Inflammatory macrophage treated with lipopolysaccharide for 4 hours (primary cell): ENCODE measurements around the gene PLA2G2E.
A peak's percentile ranks its signal among the peaks of the same experiment; 100 is the strongest.

ENCODE experiments used
- DNase-seq: peaks from one replicate; pipeline ENCODE4 v3.0.0-alpha.2; 2020

The PLA2G2E gene

DNA sequence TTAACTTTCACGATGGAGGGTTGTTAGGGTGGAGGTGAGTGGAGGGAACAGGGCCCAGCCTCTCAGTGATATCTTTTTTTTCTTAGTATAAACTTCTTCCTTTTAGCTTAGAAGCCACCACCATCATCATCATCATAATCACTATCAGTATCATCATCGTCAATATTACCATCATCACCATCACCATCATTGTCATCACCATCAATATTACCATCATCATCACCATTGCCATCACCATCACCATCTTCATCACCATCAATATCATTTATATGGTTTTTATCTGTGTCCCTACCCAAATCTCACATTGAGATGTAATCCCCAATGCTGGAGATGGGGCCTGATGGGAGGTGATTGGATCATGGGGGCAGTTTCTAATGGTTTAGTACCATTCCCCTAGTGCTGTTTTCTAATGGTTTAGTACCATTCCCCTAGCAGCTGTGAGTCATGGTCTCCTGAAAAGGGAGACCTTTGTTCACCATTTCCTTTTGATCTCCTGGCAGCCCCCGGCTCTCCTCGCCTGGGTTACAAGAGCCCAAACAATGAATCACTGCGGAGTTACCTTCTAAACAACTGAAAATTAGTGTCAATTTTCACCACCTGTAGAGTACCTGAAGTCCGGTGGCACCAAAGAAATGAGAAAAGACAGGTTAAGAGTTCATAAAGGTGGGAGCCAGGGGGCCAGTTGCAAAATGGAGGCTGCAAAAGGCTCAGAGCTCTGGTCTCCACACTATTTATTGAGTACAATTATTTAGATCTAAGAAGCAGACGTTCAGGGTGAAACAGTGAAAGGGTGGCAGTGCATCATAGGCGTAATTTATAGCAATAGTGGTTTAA lies 3.1 kb upstream of the PLA2G2E start:
- no peak for DNase-seq

DNA sequence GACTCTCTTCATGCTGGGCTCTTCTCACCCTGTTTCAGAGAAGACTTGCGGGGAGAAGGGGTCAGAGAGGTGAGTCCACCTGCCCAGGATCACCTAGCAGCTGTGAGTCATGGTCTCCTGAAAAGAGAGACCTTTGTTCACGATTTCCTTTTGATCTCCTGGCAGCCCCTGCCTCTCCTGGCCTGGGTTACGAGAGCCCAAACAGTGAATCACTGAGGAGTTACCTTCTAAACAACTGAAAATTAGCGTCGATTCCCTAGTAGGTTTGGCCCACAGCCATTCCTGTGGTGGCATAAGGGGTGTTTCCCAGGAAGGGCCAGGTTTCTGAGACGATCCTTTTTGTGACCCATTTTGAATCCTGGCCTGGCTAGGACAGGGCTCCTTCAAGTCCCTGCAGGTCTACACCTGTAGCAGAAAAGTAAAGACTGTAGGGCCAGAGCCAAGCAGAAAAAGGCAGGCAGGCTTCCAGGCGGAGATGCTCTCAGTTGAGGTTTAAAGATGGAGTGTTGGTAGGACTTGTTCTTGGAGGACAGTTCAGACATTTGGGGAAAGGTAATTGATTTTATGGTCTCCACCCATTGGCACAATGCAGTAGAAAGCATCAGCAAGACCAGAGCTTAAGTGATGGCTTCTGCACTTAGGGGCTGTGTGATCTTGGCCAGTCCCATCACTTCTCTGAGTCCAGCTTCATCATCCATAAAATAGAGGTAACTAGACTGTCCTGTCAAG lies 2.1 kb upstream of the PLA2G2E start:
- DNase-seq: no peak

DNA sequence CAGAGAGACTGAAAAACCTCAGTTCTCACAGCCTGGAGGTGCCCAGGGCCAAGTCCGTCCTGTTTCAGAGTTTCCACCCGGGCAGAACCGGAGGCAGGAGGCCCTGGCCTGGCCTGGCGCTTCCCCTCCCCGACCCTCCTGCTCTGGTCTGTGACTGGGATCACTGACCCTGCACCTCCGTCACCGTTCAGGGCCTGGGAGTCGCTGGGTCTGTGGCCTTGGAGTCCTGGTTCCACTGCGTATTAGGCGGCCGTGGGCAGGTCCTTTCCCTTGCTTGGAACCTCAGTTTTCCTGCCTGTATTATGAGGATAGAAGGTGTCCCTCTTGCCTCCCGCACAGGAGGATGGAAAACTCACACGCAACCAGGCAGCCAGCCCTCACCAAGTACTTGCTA lies 533 bp upstream of the PLA2G2E start:
- DNase-seq: no peak

DNA sequence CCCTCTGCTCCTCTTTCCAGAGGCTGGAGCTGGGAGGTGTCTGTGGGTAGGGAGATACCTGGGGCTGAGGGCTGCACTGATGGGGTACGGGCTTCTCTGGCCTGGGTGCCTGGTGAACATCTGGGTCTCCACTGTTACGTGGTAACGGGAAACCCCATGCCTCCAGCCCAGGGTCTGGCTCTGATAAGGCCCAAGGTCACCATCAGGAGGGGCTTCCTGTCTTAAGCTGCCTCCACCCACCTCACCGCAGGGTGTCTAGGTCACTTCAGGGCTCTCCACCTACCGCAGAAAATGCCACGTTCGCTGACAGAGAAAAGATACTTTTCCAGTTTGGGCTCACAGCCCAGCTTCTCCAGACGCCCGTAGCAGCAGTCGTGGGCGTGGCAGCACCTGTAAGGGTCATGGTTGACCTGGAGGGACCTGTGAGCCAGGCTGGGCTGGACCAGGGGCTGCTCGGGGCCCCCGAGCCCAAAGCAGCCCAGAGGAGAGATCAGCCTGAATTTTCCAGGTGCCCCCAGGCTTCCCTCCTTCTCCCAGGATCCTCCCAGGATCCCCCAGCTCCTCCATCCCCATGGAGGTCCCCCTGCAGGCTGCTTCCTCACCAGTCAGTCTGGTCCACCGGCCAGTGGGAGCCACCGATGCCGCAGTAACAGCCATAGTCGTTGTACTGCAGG lies 1.3 kb downstream of the PLA2G2E start:
- DNase-seq: no peak

DNA sequence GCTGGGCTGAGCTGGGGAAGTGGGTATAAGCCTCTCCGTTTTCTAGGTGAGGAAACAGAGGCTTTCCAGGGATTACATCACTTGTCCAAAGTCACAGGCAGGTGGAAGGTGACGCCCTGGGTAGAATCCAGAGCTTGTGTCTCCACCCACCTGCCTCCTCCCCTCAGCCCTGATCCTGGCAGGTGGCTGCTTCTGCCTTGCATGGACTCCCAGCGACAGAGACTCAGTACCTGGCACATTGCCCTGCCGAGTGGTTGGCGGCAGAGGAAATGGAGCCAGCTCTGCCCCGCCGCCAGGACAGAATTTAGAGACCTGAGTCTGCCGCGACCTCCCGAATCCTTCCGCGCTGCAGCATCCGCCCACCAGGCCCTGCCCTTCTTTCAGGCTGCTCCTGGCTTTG lies 2.1 kb downstream of the PLA2G2E start:
- DNase-seq: no peak

DNA sequence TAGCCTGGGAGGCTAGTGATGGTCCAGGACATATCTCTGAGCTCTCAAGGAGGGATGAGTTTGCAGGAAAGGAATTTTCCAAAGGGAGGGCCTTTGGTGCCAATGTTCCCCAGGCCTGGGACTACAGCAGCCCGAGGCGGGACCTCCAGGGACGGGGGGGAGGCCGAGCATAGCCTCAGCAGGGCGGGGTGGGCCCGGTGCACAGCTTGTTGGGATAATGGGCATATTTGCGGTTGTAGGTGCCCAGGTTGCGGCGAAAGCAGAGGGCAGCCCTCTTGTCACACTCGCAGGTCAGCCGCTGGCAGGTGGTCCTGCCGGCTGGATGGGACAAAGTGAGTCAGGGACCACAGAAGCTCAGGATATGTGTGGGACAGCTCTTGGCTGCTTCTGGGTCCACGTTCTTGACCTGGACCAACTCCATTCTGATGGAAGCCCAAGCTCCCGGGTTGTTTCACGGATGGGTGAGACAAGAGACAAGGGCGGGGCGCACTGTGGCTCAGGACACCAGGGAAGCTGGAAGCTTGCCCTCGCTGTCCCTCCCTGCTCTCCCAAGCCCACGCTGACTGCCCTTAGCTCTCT lies 3.2 kb downstream of the PLA2G2E start:
- DNase-seq: no peak

DNA sequence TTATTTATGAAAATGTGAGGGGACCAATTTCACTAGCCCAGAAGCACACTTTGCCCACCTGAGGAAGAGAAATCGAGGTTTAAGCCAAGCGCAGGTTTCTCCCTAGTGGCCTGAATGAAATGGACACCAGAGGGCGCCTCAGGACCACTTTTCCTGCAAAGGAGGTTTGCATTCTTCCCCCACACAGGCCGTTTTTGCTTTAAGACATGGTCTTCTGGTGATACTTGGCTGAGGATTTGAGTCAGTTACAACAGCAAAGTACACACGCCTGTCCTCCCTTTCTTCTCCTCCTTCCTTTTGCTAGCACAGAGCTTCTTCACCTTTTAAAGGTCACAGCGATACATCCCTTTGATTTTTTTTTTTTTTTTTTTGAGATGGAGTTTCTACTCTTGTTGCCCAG lies 5.4 kb downstream of the PLA2G2E start:
- DNase-seq: peak; percentile 74

DNA sequence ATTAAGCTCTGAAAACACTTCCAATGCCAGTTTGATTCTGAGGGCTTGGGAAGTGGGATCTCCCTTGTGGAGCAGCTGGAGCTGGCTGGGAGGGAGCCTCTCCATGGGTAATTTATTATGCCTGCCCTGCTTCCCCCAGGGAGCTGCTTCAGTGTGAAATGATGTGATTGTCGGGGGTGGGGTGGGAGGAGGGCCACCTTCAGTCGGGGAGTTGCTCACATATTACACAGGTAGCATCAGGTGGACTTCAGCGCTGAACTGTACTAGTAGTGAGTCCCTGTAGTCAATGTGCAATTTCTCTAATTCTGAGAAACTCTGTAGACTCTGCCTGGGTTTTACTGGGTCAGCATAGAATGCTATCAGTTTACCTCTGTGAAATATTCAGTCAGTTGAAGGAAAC lies 12.8 kb downstream of the PLA2G2E start:
- no peak for DNase-seq

DNA sequence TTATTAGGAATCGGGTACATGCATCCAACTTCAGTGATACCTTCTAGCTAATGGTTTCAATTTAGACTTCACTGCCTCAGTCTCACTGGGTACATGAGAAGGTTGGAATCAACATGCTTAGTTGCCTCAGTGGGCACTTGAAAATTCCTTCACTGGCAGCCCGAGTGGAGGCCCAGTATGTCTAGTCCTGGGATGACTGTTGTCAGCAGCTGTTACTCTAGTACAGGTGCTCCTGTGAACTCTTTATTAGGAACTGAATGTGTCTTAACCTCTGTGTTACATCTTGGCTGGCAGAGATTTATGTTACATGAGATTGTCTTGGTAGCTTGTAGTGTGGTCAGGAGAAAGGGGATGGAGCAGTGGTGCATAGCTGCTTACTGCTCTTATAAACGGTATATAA lies 13.4 kb downstream of the PLA2G2E start:
- DNase-seq: no peak

DNA sequence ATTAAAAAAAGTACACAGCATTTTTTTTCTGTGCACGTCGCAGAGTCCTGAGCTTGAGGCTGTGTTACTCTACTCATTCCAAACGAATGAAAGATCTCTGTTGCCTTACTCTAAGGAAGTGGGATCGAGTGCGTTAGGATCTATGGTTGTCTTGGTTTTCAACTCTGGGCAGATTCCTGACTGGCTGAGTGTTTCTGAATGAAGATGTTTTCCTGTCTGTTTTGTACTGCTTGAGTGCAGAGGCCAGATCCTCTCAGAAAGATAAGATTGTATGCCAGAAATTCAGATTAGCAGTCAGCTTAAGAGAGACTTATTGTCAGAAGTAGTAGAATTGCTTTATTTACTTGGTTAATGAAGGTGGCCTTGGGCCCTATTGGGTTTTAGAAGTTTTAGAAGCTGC lies 14.0 kb downstream of the PLA2G2E start:
- DNase-seq: no peak

DNA sequence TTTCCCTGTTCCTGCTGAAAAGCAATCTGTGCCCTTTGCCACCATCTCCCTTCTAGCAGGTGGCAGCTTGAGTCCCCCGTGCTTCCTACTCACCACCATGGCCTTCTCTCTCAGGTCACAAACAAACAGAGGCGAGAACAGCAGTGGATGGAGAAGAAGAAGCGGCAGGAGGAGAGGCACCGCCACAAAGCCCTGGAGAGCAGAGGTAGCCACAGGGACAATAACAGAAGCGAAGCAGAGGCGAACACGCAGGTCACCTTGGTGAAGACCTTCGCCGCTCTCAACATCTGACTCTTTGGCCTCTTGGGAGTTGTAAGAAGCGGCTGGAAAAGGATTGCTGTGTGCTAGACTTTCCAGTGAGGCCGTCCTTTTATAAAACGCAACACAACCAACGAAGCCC lies 16.0 kb downstream of the PLA2G2E start:
- no peak for DNase-seq

DNA sequence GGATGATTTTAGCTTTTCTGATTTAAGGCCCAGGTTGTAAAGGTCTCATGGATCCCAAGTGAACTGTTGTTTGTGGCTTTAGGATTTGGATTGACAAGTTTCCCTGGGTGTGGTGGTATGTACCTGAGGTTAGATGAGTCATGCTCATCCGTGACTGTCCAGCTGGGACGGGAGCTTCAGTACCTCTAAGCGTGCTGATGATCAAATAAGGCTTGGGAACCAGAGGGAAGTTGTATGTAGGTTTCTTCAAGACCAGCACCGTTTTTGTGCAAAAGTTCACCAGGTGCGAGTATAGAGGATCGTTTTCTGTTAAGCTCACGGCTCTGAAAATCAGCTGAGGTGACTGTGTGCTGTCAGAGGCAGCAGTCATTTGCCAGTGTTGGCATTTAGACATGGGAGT lies 19.8 kb downstream of the PLA2G2E start:
- no peak for DNase-seq

DNA sequence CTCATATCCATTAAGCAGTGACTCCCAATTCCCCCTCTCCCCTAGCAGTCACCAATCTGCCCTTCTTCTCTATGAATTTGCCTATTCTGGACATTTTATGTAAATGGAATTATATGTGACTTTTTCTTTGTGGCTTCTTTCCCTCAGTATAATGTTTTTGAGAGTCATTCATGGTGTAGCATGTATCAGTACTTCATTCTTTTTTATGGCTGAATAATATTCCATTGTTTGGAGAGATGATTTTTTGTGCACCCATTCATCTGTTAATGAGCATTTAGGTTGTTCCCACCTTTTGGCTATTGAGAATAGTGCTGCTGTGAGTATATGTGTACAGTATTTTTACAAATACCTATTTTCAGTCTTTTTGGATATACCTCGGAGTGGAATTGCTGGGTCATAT lies 21.8 kb downstream of the PLA2G2E start:
- DNase-seq: no peak

DNA sequence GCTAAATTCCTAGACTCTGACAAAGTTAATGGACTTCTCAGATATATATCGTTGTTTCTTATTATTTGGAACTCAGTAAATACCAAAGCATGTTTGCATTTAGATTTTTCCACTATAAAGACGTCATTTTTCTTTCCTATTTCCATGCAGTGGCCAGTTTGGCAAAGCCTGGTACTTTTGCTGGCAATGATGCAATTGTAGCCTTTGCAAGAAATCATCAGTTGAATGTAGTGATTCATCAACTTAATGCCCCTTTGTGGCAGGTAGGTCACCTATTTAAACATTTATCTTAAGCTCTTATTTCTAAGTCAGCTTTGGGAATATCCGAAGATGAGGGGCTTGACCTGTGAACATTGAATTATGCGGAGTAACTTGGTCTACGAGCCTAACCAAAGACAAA lies 29.2 kb downstream of the PLA2G2E start:
- no peak for DNase-seq

DNA sequence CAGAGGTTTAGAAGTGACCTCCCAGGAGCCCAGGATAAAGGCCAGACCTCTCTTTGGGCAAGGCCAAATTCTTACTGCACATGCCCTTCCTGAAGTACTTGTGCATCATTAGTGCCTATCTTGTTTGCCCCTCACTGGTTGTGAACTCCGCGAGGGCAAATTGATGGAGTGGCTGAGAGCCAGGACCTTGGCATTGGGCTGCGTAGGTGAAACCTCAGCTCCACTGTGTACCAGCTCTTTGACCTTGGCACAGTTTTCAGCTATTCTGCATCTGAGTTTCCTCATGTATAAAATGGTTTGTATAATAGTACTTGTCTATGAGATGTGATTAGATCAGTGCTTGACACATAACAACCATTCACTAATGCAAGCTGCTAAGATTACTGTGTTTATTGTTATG lies 29.7 kb downstream of the PLA2G2E start:
- DNase-seq: no peak

DNA sequence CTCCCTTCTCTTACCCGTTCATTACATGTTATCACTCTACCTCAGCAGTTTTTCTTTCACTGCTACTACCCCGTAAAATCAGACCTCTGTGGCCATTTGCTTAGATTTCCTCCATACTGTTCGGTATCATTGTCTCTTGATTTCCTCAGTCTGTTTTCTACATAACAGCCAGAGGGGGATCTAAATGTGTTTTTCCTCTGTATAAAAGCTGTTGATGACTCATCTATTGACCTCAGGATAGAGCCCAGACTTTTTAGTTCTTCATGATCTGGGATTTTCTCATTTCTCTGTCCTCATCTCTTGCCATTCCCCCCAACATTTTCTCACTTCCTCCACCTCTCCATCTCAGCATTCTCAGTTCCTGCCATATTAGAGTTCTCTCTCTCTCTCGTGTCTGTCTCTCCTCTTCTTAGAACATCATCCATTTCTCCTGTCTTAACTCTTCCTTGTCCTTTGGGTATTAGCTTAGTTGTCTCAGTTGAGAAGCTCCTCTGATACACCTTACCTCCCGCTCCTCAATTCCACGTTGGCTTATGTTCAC lies 30.7 kb downstream of the PLA2G2E start:
- peak; percentile 5 for DNase-seq

DNA sequence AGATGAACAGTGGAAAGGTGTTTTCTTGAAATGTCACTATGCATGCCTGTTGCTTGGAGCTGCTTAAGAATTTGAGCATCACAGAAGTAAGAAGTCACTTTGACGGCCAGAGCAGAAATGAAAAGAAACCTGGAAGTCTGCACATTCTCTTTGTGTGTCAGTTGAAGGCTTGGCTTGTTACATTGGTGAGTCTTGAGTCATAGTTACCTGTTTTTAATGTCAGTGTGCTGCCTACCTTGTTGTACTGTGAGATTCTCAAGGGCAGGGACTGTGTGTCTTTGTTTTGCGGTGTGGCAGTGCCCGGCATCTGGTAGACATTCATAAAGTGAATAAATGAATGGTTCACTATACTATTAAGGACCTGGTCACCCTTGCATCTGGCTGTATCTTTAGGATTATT lies 31.3 kb downstream of the PLA2G2E start:
- no peak for DNase-seq

DNA sequence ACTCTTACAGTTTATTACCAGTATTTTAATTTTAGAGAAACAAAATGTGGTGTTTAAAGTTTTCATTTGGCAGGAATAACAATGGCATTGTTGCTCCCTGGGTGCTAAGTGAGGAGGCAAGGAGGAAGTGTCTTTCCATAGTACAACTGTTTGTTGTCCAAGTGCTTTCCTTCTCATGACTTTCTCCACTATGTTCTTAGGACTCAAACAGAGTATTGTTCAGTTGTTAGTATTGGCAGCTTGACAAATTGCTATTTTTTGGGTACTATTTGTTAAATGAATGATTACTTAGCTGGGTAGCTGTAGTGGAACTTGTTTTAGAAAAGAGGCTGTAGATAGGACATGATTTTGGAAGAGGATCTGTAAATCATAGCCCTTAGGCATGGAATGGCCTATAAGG lies 33.8 kb downstream of the PLA2G2E start:
- no peak for DNase-seq

DNA sequence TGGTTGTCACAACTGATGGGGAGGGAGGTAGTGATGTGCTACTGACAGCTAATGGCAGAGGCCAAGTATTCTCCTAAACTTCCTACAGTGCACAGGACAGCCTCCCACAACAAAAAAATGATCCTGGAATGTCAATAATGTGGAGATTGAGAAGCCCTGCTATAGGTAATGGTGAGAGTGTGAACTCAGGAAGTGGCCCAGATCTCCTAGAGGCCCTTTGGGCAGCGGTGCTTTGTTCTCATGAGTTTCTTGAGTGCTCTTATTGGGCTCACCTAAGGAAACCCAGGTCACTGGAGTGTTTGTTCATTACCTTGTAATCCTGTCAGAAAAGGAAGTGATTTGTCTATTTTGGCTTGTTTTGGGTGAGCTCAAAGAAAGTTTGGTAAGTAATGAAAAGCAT lies 35.3 kb downstream of the PLA2G2E start:
- no peak for DNase-seq

DNA sequence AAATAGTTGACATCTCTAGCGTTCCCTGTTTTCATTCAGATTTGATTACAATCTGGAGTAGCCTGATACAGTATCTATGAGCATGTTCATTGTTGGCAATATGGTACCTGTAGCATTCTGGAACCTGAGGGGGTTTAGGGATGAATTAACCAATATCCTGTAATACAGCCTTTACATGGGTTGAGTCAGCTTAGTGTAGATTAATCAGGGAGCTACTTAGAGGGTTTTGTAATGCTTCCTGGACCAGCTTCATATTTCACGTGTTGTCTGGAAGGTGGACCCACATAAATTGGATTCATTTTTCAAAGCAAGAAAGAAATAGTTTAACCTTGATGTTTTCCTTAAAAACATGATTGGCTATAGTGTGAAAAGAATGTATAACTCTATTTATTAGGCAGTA lies 37.6 kb downstream of the PLA2G2E start:
- no peak for DNase-seq

DNA sequence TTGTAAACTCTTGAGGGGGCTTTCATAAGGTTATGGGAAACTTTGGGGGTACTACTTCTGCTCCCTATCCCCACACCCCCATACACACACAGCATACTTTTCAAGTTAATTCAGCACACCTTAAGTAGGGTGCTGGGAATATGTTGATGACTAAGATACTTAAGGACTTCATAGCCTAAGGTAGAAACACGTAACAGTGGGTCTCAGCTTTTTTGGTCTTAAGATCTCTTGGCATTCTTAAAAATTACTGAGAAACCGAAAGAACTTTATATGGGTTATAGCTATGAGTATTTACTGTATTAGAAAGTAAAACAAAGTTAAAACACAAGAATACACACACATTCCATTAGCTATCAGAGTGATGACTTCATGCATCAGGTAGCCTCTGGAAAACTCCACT lies 39.1 kb downstream of the PLA2G2E start:
- DNase-seq: no peak

DNA sequence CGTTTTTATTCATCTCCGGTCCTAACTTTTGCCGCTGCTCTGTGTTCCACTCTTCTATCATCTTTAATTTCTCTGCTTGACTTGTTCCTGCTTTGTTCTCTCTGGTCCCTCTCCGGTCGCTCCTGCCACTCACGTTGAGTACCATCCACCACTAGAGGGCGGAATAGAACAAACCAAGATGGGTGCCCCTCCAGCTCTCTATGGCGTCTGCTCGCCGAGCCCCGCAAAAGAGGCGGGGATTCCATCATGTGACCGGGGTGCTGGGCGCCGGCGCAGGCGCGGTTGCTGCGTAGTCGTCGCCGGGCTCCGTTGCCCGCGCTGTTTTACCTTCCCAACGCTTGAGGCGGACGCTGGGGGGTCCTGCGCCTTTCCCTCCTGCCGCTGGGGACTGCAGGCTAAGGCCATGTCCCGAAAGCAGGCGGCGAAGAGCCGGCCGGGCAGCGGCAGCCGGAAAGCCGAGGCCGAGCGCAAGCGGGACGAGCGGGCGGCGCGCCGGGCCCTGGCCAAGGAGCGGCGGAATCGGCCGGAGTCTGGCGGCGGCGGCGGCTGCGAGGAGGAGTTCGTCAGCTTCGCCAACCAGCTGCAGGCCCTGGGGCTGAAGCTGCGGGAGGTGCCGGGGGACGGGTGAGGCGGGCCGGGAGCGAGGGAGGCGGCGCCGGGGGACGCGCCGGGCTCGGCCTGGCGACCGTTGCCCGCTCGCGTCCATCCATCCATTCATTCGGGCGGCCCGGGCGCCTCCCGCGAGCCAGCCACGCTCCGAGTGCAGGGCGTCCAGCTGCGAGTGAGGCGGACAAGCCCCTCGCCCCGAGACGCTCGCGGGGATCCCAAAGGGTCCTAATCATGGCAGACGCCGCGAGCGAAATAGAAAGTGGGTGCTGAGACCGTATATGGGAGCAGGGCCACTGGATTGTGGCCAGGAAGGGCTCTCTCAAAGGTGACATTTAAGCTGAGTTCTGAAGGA lies 41.0 kb downstream of the PLA2G2E start, which contains the start of gene OTUD3:
Gene OTUD3 (plus strand): TSS at position 285 of the 961 bp plus-strand sequence. CDS start 119 bp downstream, at position 404.
- peak; percentile 98 for DNase-seq
